HCT116 (cell line): Measurements from ENCODE around the gene RPRM. TPM values are rescaled to one million over a fixed set of nuclear protein-coding genes. Genes with fewer than 3 reads are reported as not detected.
A peak's percentile ranks its signal among the peaks of the same experiment; 100 is the strongest.

Experiments
- ATAC-seq: fragments of 200-7000 bp; cut with Tn5 transposase; 2 replicates; pipeline ENCODE4 v1.9.1; 2020; ENCODE audit warnings: mild to moderate bottlenecking, moderate library complexity
- BruUV-seq: library from RNA; stranded (reverse); fragments of 400-500 nt; replicated peaks from 2 replicates; lab custom pipeline; 2021; lab: Mats Ljungman, UMichigan
- CTCF ChIA-PET: fragments of 300-600 bp; sonication (Branson Sonifier 250); formaldehyde crosslinking; loops from one replicate; lab custom pipeline; 2021; ENCODE audit warnings: antibody characterized with exemption; lab: Charles Lee
- POLR2A ChIA-PET: fragments of 300-600, 350-600 bp; sonication (Branson Sonifier 250); formaldehyde crosslinking; loops from one replicate; lab custom pipeline; 2021; ENCODE audit warnings: antibody characterized with exemption; lab: Charles Lee
- RAD21 ChIA-PET, 2 experiments: fragments of 300-600 bp; sonication (Branson Sonifier 250); formaldehyde crosslinking; loops; one replicate each; lab custom pipeline; 2023; ENCODE audit warnings: low total read pairs in 2 of 2; ENCODE audit not compliant: uncharacterized antibody in 2 of 2, unreplicated experiment in 2 of 2, low non-redundant PET in 1 of 2; lab: Charles Lee
- DNase-seq: peaks from one replicate; pipeline ENCODE4 v3.0.0-alpha.2; 2010; ENCODE audit warnings: low read depth, low spot score
- H2AFZ ChIP-seq: fragments of 200-600 bp; shearing (Covaris generic), sonication (generic); 2 replicates; pipeline ENCODE4 v1.6.1; 2017; ENCODE audit warnings: low read depth, mixed run types, mixed read lengths, antibody characterized with exemption, low read length; ENCODE audit not compliant: poor library complexity, severe bottlenecking
- H3K27ac ChIP-seq: 2 replicates; pipeline ENCODE4 v1.5.1; 2012; ENCODE audit warnings: low read depth, low read length
- H3K27me3 ChIP-seq: fragments of 200-600 bp; sonication (generic); 2 replicates; pipeline ENCODE4 v1.6.1; 2016; ENCODE audit warnings: mixed run types, low read length, mixed read lengths; ENCODE audit not compliant: insufficient read depth
- H3K36me3 ChIP-seq, 2 experiments: fragments of 200-500 bp in 1 of 2; fragments of 200-600 bp in 1 of 2; sonication (Bioruptor generic) in 1 of 2; sonication (generic) in 1 of 2; 2 replicates each; pipeline versions ENCODE4 v1.5.1 to v1.6.1; 2014 to 2016; ENCODE audit warnings: low read length in 2 of 2, inconsistent platforms in 1 of 2, mixed read lengths in 1 of 2, mixed run types in 1 of 2; ENCODE audit not compliant: insufficient read depth in 2 of 2, control insufficient read depth in 1 of 2
- H3K4me1 ChIP-seq, 2 experiments: fragments of 200-600 bp in 1 of 2; sonication (generic) in 1 of 2; 2 replicates each; pipeline versions ENCODE4 v1.5.1 to v1.6.1; 2012 to 2017; ENCODE audit warnings: low read length in 2 of 2, inconsistent platforms in 1 of 2, mild to moderate bottlenecking in 1 of 2, mixed read lengths in 1 of 2, mixed run types in 1 of 2, moderate library complexity in 1 of 2; ENCODE audit not compliant: insufficient read depth in 2 of 2, control insufficient read depth in 1 of 2
- H3K4me2 ChIP-seq: fragments of 200-600 bp; sonication (generic); 2 replicates; pipeline ENCODE4 v1.6.1; 2017; ENCODE audit warnings: mixed run types, low read length, mixed read lengths
- H3K4me3 ChIP-seq, 2 experiments: fragments of 200-600 bp in 1 of 2; sonication (generic) in 1 of 2; replicated peaks in 1 of 2; 2 replicates each; pipeline ENCODE4 v1.5.1; 2011 to 2016; ENCODE audit warnings: low read length in 2 of 2, control low read depth in 1 of 2, low read depth in 1 of 2, mild to moderate bottlenecking in 1 of 2, mixed read lengths in 1 of 2, mixed run types in 1 of 2
- H3K79me2 ChIP-seq: fragments of 200-600 bp; sonication (generic); 2 replicates; pipeline ENCODE4 v1.6.1; 2017; ENCODE audit warnings: mild to moderate bottlenecking, mixed run types, low read length, moderate library complexity, mixed read lengths; ENCODE audit not compliant: insufficient read depth
- H3K9ac ChIP-seq: fragments of 200-600 bp; sonication (generic); 2 replicates; pipeline ENCODE4 v1.6.1; 2016; ENCODE audit warnings: low read length, mixed read lengths
- H3K9me2 ChIP-seq: fragments of 200-600 bp; sonication (generic), shearing (Covaris generic); 2 replicates; pipeline ENCODE4 v1.6.1; 2017; ENCODE audit warnings: mixed run types, mild to moderate bottlenecking, moderate library complexity; ENCODE audit not compliant: insufficient read depth
- H3K9me3 ChIP-seq, 2 experiments: fragments of 200-500 bp in 1 of 2; fragments of 200-600 bp in 1 of 2; sonication (Bioruptor generic) in 1 of 2; sonication (generic) in 1 of 2; 2 replicates each; pipeline ENCODE4 v1.6.1; 2014 to 2017; ENCODE audit warnings: low read length in 2 of 2, mixed read lengths in 2 of 2, inconsistent platforms in 1 of 2, low read depth in 1 of 2, mild to moderate bottlenecking in 1 of 2, mixed run types in 1 of 2, moderate library complexity in 1 of 2; ENCODE audit not compliant: control insufficient read depth in 1 of 2, insufficient read depth in 1 of 2
- H4K20me1 ChIP-seq: fragments of 200-600 bp; sonication (generic), shearing (Covaris generic); 2 replicates; pipeline ENCODE4 v1.6.1; 2017; ENCODE audit warnings: mixed run types, mild to moderate bottlenecking, moderate library complexity; ENCODE audit not compliant: insufficient read depth
- ATF3 ChIP-seq: IDR thresholded peaks from 2 replicates; pipeline ENCODE4 v1.6.1; 2012
- CEBPB ChIP-seq: IDR thresholded peaks from 2 replicates; pipeline ENCODE4 v1.6.1; 2012; ENCODE audit warnings: low read depth
- FOSL1 ChIP-seq: IDR thresholded peaks from 2 replicates; pipeline ENCODE4 v1.6.1; 2012; ENCODE audit warnings: low read depth
- MAX ChIP-seq: IDR thresholded peaks from 2 replicates; pipeline ENCODE4 v1.6.1; 2012
- RAD21 ChIP-seq: IDR thresholded peaks from 2 replicates; pipeline ENCODE4 v1.6.1; 2012; ENCODE audit warnings: low read depth, mild to moderate bottlenecking
- SIN3A ChIP-seq: IDR thresholded peaks from 2 replicates; pipeline ENCODE4 v1.6.1; 2012; ENCODE audit warnings: low read depth
- SRF ChIP-seq: IDR thresholded peaks from 2 replicates; pipeline ENCODE4 v1.6.1; 2012; ENCODE audit warnings: low read depth
- TCF7L2 ChIP-seq: IDR thresholded peaks from 2 replicates; pipeline ENCODE4 v1.7.0; 2011; ENCODE audit warnings: borderline replicate concordance, inconsistent platforms; ENCODE audit not compliant: insufficient read depth, insufficient read length; ENCODE audit errors: extremely low read depth
- YY1 ChIP-seq: IDR thresholded peaks from 2 replicates; pipeline ENCODE4 v1.6.1; 2011; ENCODE audit warnings: low read length, low read depth, moderate library complexity, mild to moderate bottlenecking; ENCODE audit not compliant: insufficient replicate concordance; ENCODE audit errors: extremely low read depth
- ZFX ChIP-seq: fragments of 450-650 bp; IDR thresholded peaks from 2 replicates; pipeline ENCODE4 v1.6.1; 2017
- intact Hi-C: fragments of 100-400 bp; cut with micrococcal nuclease; formaldehyde crosslinking; loops from 2 replicates; pipeline ENCODE4 v1.10.0; 2022
- total RNA-seq: library from RNA; stranded (reverse); gene quantifications from one replicate; pipeline ENCODE4 v1.2.1, GENCODE V29; 2021; ENCODE audit not compliant: unreplicated experiment

RPRM gene
- total RNA-seq, 1 experiment from 2014 or later: not detected

GRCh38 chr2:153433403-153433802, 45.2 kb downstream of the RPRM start:
- Histone ChIP-seq H3K9me2 (no peaks in the 10 kb centered on the region), H2AFZ (no peak overlapping the region), H3K4me3 (no peak overlapping the region), H3K4me2 (no peak overlapping the region), H3K27me3 (no peaks in the 10 kb centered on the region), H4K20me1 (no peaks in the 10 kb centered on the region), H3K9me3 (no peaks in the 10 kb centered on the region), H3K79me2 (no peaks in the 10 kb centered on the region), H3K4me1 (peaks cover 6 to 10% of the 10 kb centered on the region in 2 experiments), H3K36me3 (no peaks in the 10 kb centered on the region), H3K9ac (no peak overlapping the region), H3K27ac (no peak overlapping the region)
- intact Hi-C loops: no loop called here
- TF ChIP-seq RAD21 (no peak), SRF (no peak), SIN3A (no peak), YY1 (no peak), TCF7L2 (no peak), CEBPB (no peak), ZFX (no peak), ATF3 (no peak), MAX (no peak)
- ATAC-seq: no peak
- no TSS peak for BruUV-seq
- no peak for DNase-seq
- ChIA-PET CTCF (no interaction called here), RAD21 (no interaction called here), POLR2A (no interaction called here)

- TF ChIP-seq YY1 (no peak), ATF3 (no peak), FOSL1 (0 out of 2 replicates have a peak, but pooled peaks have one; percentile 9)
- TF ChIP-seq, all 23 proteins: peak for 1
- no peaks in the 10 kb centered on the region for H4K20me1 ChIP-seq
- POLR2A ChIA-PET: no interaction called here
- H3K9me3 ChIP-seq: no peaks in the 10 kb centered on the region
- H3K9me2 ChIP-seq: no peaks in the 10 kb centered on the region
- no peak overlapping the region for H3K4me3 ChIP-seq
- no peak overlapping the region for H3K9ac ChIP-seq
- no peaks in the 10 kb centered on the region for H3K36me3 ChIP-seq
- no peaks in the 10 kb centered on the region for H3K79me2 ChIP-seq
- H3K27ac ChIP-seq: no peak overlapping the region
- no peak for ATAC-seq
- RAD21 ChIA-PET: no interaction called here
- CTCF ChIA-PET: no interaction called here
- BruUV-seq: no TSS peak
- DNase-seq: no peak
- no peaks in the 10 kb centered on the region for H3K27me3 ChIP-seq
- H3K4me1 ChIP-seq: peaks cover 6 to 10% of the 10 kb centered on the region in 2 experiments
- intact Hi-C loops: no loop called here
- no peak overlapping the region for H2AFZ ChIP-seq
- no peak overlapping the region for H3K4me2 ChIP-seq
Observed at GRCh38 chr2:153432381-153432780, 46.2 kb downstream of the RPRM start.
